A673 (cell line): ENCODE data around the gene WBP1L. TPM values are rescaled to one million over a fixed set of nuclear protein-coding genes. Genes with fewer than 3 reads are reported as not detected.

Experiments used
- BruUV-seq: library from RNA; stranded (reverse); fragments of 400-500 nt; replicated peaks from 2 replicates; lab custom pipeline; 2021; lab: Mats Ljungman, UMichigan
- CTCF ChIA-PET: fragments of 300-600 bp; sonication (Branson Sonifier 250); formaldehyde crosslinking; loops from one replicate; lab custom pipeline; 2022; ENCODE audit warnings: antibody characterized with exemption; lab: Charles Lee
- POLR2A ChIA-PET: fragments of 300-600 bp; sonication (Branson Sonifier 250); formaldehyde crosslinking; loops from one replicate; lab custom pipeline; 2022; ENCODE audit warnings: antibody characterized with exemption; ENCODE audit not compliant: low non-redundant PET; lab: Charles Lee
- DNase-seq: peaks from one replicate; pipeline ENCODE4 v3.0.0-alpha.2; 2015; ENCODE audit warnings: low spot score
- H3K27ac ChIP-seq: fragments of 200-600 bp; sonication (generic); 2 replicates; pipeline ENCODE4 v1.5.1; 2016; ENCODE audit warnings: mixed run types, low read depth, mild to moderate bottlenecking, mixed read lengths, antibody characterized with exemption, low read length; ENCODE audit not compliant: poor library complexity, severe bottlenecking
- H3K27me3 ChIP-seq: fragments of 200-600 bp; sonication (generic); replicated peaks from 2 replicates; pipeline ENCODE4 v1.6.1; 2017; ENCODE audit warnings: mixed run types, low read depth, mild to moderate bottlenecking, mixed read lengths, antibody characterized with exemption, low read length; ENCODE audit not compliant: insufficient read depth, poor library complexity
- H3K36me3 ChIP-seq: fragments of 200-600 bp; sonication (generic); 2 replicates; pipeline ENCODE4 v1.6.1; 2016; ENCODE audit warnings: mixed run types, mild to moderate bottlenecking, mixed read lengths, antibody characterized with exemption, low read length; ENCODE audit not compliant: insufficient read depth, poor library complexity, severe bottlenecking
- H3K4me1 ChIP-seq: fragments of 200-600 bp; sonication (generic); 2 replicates; pipeline ENCODE4 v1.6.1; 2017; ENCODE audit warnings: mixed run types, mild to moderate bottlenecking, mixed read lengths, antibody characterized with exemption, low read length; ENCODE audit not compliant: insufficient read depth, poor library complexity, severe bottlenecking
- H3K4me3 ChIP-seq: fragments of 200-600 bp; sonication (generic); 2 replicates; pipeline ENCODE4 v1.5.1; 2016; ENCODE audit warnings: low read depth, mixed run types, mild to moderate bottlenecking, mixed read lengths, low read length; ENCODE audit not compliant: poor library complexity, severe bottlenecking
- H3K9me3 ChIP-seq: fragments of 200-600 bp; sonication (generic); 2 replicates; pipeline ENCODE4 v1.6.1; 2016; ENCODE audit warnings: mixed run types, low read depth, mild to moderate bottlenecking, mixed read lengths, antibody characterized with exemption, low read length; ENCODE audit not compliant: poor library complexity, severe bottlenecking
- CTCF ChIP-seq: fragments of 300-800, 200-600 bp; sonication (generic); conservative IDR thresholded peaks from 2 replicates; pipeline ENCODE4 v1.5.1; 2017; ENCODE audit warnings: low read depth, mild to moderate bottlenecking, antibody characterized with exemption, low read length, moderate library complexity, mixed read lengths
- EZH2 ChIP-seq: fragments of 200-600 bp; sonication (generic); IDR thresholded peaks from 2 replicates; pipeline ENCODE4 v1.6.1; 2017; ENCODE audit warnings: borderline replicate concordance, low read depth, mild to moderate bottlenecking, mixed read lengths, antibody characterized with exemption, low read length; ENCODE audit not compliant: poor library complexity, severe bottlenecking
- intact Hi-C: fragments of 100-400 bp; cut with micrococcal nuclease; formaldehyde crosslinking; loops from one replicate; pipeline ENCODE4 v1.10.0; 2022; ENCODE audit not compliant: unreplicated experiment
- total RNA-seq: library from RNA; stranded (reverse); gene quantifications from 2 replicates; pipeline ENCODE4 v1.2.3, GENCODE V29; 2021

WBP1L gene
- total RNA-seq, 1 experiment from 2014 or later = 20.3 TPM

GRCh38 chr10:102743078-102743587 lies 615 bp upstream of the WBP1L start:
- POLR2A ChIA-PET = interaction anchor here (0.7 kb wide), 1 partner anchor 659 kb away, joined by 4 read pairs; no protein-coding TSS in a partner anchor

GRCh38 chr10:102744374-102745051 lies 765 bp downstream of the WBP1L start:
- no peak for DNase-seq
- POLR2A ChIA-PET = no interaction called here
- intact Hi-C loops = no loop called here

More at GRCh38 chr10:102743078-102743587, 615 bp upstream of the WBP1L start:
- TF ChIP-seq EZH2 = no peak
- no peak for TF ChIP-seq CTCF
- peak overlapping the region; percentile 85 for H3K4me3 ChIP-seq
- no TSS peak for BruUV-seq
- DNase-seq = no peak
- intact Hi-C loops = no loop called here
- no peaks in the 10 kb centered on the region for H3K36me3 ChIP-seq
- H3K4me1 ChIP-seq = peaks cover 6% of the 10 kb centered on the region
- CTCF ChIA-PET = interaction anchor here (0.6 to 1.5 kb wide), 5 partner anchors 11 to 573 kb away, joined by 3 to 8 read pairs (median 3); partner anchors contain the start of gene CYP17A1
- no peak overlapping the region for H3K27ac ChIP-seq
- no peaks in the 10 kb centered on the region for H3K9me3 ChIP-seq
- H3K27me3 ChIP-seq = no peaks in the 10 kb centered on the region

GRCh38 chr10:102745157-102745556 lies 1.4 kb downstream of the WBP1L start:
- Histone ChIP-seq H3K4me3 (peak overlapping the region; percentile 85), H3K36me3 (no peaks in the 10 kb centered on the region), H3K27me3 (no peaks in the 10 kb centered on the region), H3K27ac (peak overlapping the region; percentile 77), H3K9me3 (no peaks in the 10 kb centered on the region), H3K4me1 (peaks cover 6% of the 10 kb centered on the region)
- POLR2A ChIA-PET = no interaction called here
- CTCF ChIA-PET = no interaction called here
- BruUV-seq = no TSS peak
- TF ChIP-seq EZH2 (no peak), CTCF (no peak)
- intact Hi-C loops = no loop called here
- no peak for DNase-seq

More at GRCh38 chr10:102744374-102745051, 765 bp downstream of the WBP1L start:
- TF ChIP-seq CTCF (no peak), EZH2 (no peak)
- Histone ChIP-seq H3K9me3 (no peaks in the 10 kb centered on the region), H3K4me3 (peak overlapping the region; percentile 85), H3K27me3 (no peaks in the 10 kb centered on the region), H3K27ac (peak overlapping the region; percentile 77), H3K4me1 (peaks cover 6% of the 10 kb centered on the region), H3K36me3 (no peaks in the 10 kb centered on the region)
- CTCF ChIA-PET = no interaction called here
- BruUV-seq = TSS peak; percentile 14
